Gastrocnemius medialis (tissue), 4 donors: ENCODE results near the gene TNXB.
"Not testable (repeated sequence)": the region's sequence is repeated elsewhere in the genome, so short reads cannot be mapped to it uniquely, and the experiment has no call there.

Experiments used
- CTCF ChIP-seq, 5 experiments: fragments of 450-650 bp in 3 of 5; fragments of 200-600 bp in 2 of 5; sonication (generic) in 2 of 5; IDR thresholded peaks in 4 of 5; conservative IDR thresholded peaks in 1 of 5; 1 replicate in 4 of 5; 2 replicates in 1 of 5; pipeline ENCODE4 v1.5.1; 2016 to 2019; ENCODE audit warnings: antibody characterized with exemption in 5 of 5, mild to moderate bottlenecking in 3 of 5, moderate library complexity in 3 of 5
- POLR2A ChIP-seq, 2 donors: fragments of 450-650 bp; IDR thresholded peaks; one replicate each; pipeline ENCODE4 v1.6.1; 2017; ENCODE audit warnings: antibody characterized with exemption in 2 of 2, mild to moderate bottlenecking in 2 of 2, moderate library complexity in 2 of 2

GRCh38 chr6:32035283-32036013 lies 73.7 kb downstream of the TNXB start:
- not testable (repeated sequence) for TF ChIP-seq CTCF (IDR thresholded peaks at IDR 0.05 in 4 of 5, conservative IDR thresholded peaks at IDR 0.05 in 1 of 5); POLR2A (IDR thresholded peaks at IDR 0.05)
